Cardiac muscle cell (in vitro differentiated cells and primary cell): ENCODE results near the gene OTUD6A. TPM values are rescaled to one million over a fixed set of nuclear protein-coding genes. Genes with fewer than 3 reads are reported as not detected.

ENCODE experiments used
- DNase-seq, 2 donors: peaks; one replicate each; pipeline versions ENCODE4 v3.0.0 to v3.0.0-alpha.2; 2010 to 2017; ENCODE audit warnings: low read depth in 1 of 2, low spot score in 1 of 2
- H3K27ac ChIP-seq: fragments of 200-600 bp; sonication (generic); 2 replicates; pipeline ENCODE4 v1.5.1; 2016
- H3K27me3 ChIP-seq: fragments of 200-600 bp; sonication (generic); 2 replicates; pipeline ENCODE4 v1.6.0; 2016; ENCODE audit warnings: control low read depth
- H3K36me3 ChIP-seq: fragments of 200-600 bp; sonication (generic); 2 replicates; pipeline ENCODE4 v1.5.1; 2016; ENCODE audit warnings: control low read depth
- H3K4me1 ChIP-seq: fragments of 200-600 bp; sonication (generic); 2 replicates; pipeline ENCODE4 v1.8.1; 2017; ENCODE audit warnings: low read depth, mild to moderate bottlenecking, mixed run types
- H3K4me3 ChIP-seq: fragments of 200-600 bp; sonication (generic); 2 replicates; pipeline ENCODE4 v1.5.1; 2016; ENCODE audit warnings: mild to moderate bottlenecking
- H3K9me3 ChIP-seq: fragments of 200-600 bp; sonication (generic); 2 replicates; pipeline ENCODE4 v1.5.1; 2017; ENCODE audit warnings: low read depth, mild to moderate bottlenecking, control low read depth
- polyA plus RNA-seq: library from polyadenylated mRNA; unstranded; fragments of >200 nt; fragmentation: Nextera tagmentation; extraction: Ambion mirVana; gene quantifications from 2 replicates; pipeline ENCODE4 v1.2.1, GENCODE V29; 2016
- total RNA-seq: library from RNA; depleted of rRNA; stranded (reverse); fragments of >200 nt; gene quantifications from 2 replicates; pipeline ENCODE4 v1.2.3, GENCODE V29; 2016
- TF ChIP-seq, protein P1 (sequence below): IDR thresholded peaks from 2 replicates; pipeline ENCODE4 v1.5.1; 2012; ENCODE audit warnings: low read depth, mild to moderate bottlenecking, low read length

Gene OTUD6A
- total and polyA plus RNA-seq, 2 experiments from 2014 or later: not detected

DNA sequence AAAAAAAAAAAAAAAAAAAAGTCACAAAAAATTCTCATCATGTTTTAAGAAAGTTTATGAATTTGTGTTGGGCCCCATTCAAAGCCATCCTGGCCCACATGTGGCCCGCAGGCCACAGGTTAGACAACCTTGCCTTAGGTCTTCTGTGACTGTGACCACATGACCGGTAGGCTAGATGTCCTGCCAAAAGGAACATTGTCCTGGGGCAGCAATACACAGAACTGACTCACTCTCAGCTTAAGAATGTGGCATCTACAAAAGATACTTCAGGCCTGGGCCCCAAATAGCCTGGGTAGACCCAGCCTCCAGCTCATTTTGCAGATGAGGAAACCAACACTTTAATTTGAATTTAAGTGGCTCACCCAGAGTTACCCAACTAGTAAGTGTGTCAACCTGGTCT, 22.5 kb upstream of the OTUD6A start:
- TF ChIP-seq, protein P1, sequence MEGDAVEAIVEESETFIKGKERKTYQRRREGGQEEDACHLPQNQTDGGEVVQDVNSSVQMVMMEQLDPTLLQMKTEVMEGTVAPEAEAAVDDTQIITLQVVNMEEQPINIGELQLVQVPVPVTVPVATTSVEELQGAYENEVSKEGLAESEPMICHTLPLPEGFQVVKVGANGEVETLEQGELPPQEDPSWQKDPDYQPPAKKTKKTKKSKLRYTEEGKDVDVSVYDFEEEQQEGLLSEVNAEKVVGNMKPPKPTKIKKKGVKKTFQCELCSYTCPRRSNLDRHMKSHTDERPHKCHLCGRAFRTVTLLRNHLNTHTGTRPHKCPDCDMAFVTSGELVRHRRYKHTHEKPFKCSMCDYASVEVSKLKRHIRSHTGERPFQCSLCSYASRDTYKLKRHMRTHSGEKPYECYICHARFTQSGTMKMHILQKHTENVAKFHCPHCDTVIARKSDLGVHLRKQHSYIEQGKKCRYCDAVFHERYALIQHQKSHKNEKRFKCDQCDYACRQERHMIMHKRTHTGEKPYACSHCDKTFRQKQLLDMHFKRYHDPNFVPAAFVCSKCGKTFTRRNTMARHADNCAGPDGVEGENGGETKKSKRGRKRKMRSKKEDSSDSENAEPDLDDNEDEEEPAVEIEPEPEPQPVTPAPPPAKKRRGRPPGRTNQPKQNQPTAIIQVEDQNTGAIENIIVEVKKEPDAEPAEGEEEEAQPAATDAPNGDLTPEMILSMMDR: no peak
- H3K36me3 ChIP-seq: no peaks in the 10 kb centered on the region
- no peak for DNase-seq
- no peaks in the 10 kb centered on the region for H3K9me3 ChIP-seq
- H3K27me3 ChIP-seq: no peaks in the 10 kb centered on the region
- no peak overlapping the region for H3K27ac ChIP-seq
- H3K4me3 ChIP-seq: no peak overlapping the region
- no peaks in the 10 kb centered on the region for H3K4me1 ChIP-seq

DNA sequence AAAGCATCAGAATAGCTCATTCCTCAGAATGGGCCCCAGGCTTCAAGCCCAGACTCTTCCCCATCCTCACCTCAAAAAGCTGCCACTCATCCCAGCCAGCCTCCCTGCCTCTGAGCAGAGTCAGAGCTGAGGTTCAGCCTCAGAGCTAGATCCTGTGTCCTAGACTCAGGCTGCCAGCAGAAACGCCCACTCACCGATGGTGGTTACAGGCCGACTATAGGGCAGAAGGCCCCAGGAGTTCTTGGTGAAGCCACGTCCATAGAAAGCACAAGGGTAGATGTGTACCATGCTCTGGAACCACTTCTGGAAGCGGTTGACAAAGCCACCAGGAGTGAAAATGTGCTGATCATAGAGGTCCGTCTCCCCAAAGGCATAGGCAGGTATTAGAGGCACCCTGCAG, 20.3 kb upstream of the OTUD6A start:
- Histone ChIP-seq H3K4me1 (no peaks in the 10 kb centered on the region), H3K27ac (no peak overlapping the region), H3K27me3 (no peaks in the 10 kb centered on the region), H3K36me3 (no peaks in the 10 kb centered on the region), H3K9me3 (no peaks in the 10 kb centered on the region), H3K4me3 (no peak overlapping the region)
- no peak for DNase-seq
- TF ChIP-seq, protein P1: no peak

DNA sequence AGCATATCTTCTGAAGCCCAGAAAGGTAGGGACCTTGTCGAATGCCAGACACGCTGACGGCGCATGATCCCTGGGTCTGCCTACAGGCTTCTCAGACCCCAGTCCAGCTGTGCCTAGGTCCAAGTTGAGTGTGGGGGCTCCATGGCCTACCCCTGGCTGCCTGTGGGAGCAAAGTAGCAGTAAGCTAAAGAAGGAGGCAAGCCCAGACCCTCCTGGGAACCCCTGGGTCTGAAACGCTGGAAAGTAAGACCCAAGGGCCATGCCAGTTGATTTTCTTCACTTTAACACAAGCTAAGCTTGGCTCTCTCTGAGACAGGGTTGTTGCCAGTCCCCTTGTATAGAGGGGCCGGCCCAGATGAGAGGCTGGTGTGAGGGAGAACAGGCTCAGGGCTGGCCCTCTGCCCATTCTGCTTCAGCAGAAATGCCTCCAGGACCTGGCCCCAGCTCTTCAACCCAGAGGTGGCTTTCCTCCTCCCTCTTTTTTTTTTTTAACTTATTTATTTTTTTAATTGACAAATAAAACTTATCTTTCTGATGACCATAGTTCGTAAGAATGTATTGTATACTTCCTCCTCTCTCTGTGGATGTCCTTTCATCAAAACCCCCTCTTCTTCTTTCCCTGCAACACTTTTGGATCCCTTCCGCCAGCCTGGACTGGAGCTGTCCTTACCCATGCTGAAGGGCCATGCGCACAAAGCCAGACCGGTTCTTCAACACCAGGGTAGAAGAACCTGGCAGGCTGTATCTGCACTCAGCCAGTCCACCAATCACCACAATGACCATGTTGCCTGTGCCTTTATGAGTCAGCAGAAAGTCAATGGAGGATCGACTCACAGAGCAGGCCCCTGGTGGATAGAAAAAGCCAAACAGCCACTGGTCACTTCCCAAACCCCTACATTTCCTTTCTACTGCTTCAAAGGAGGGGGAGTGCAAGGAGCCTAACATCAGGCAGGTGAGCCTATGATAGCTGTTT, 19.6 kb upstream of the OTUD6A start:
- H3K4me3 ChIP-seq: no peak overlapping the region
- H3K4me1 ChIP-seq: no peaks in the 10 kb centered on the region
- TF ChIP-seq, protein P1: no peak
- H3K27me3 ChIP-seq: no peaks in the 10 kb centered on the region
- H3K36me3 ChIP-seq: no peaks in the 10 kb centered on the region
- no peak overlapping the region for H3K27ac ChIP-seq
- DNase-seq: peak in 1 of 2 donors; percentile 47
- H3K9me3 ChIP-seq: no peaks in the 10 kb centered on the region

DNA sequence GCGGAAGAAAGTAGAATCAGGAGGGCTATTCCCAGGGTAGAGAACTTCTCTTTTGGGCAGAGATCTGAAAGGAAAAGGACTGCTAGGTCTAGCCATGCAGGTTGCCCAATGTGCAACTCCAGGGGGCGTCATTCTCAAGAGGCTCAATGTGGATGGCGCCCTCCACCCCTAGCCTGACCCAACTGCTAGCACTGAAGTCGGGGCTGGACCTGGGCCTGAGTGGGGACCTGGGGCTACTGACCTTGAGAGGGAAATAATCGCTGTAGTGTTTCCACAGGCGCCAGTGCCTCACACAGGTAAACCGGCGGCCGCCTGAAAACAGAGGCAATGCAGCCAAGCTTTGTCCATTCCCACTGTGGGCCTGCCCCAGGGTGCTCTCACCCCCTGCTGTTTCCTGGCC, 18.6 kb upstream of the OTUD6A start:
- TF ChIP-seq, protein P1: no peak
- Histone ChIP-seq H3K27ac (no peak overlapping the region), H3K9me3 (no peaks in the 10 kb centered on the region), H3K4me3 (no peak overlapping the region), H3K36me3 (no peaks in the 10 kb centered on the region), H3K4me1 (no peaks in the 10 kb centered on the region), H3K27me3 (no peaks in the 10 kb centered on the region)
- DNase-seq: no peak

DNA sequence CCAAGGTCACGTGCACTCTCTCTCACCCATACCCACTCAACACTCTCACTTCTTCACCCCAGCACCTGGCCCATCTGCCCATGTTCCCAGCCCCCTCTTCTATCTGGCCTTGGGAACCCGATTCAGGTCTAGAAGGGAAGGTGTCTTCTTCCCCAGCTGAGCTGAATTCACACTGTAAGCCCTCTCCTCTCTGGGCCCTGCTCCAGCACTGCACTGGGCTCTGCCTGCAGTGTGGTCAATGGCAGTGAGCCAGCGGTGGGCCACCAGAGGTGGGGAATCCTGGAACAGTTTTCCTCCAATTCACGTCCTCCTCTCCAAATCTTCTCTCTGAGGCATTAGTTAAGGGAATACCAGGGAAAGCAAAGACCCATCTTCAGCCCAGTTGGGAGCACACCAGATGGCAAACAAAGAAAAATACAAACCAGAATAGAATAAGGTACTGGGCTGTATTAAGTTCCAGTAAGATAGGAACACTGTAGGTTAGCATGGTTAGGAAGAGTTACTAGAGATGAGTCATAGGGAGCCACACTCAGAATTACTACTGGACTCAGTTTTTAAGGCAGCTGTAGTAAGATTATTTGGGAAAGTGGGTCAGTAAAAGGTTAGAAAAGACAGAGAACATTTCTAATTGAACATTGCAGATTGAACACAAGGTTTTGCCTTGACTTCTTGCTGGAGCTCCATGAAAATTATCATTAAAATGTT, 17.6 kb upstream of the OTUD6A start:
- Histone ChIP-seq H3K4me1 (no peaks in the 10 kb centered on the region), H3K36me3 (no peaks in the 10 kb centered on the region), H3K27ac (no peak overlapping the region), H3K4me3 (no peak overlapping the region), H3K9me3 (no peaks in the 10 kb centered on the region), H3K27me3 (no peaks in the 10 kb centered on the region)
- TF ChIP-seq, protein P1: no peak
- peak in 1 of 2 donors; percentile 49 for DNase-seq
